MV-4-11 (cell line): ENCODE data around the gene DGKB.
"Not testable (repeated sequence)": the region's sequence is repeated elsewhere in the genome, so short reads cannot be mapped to it uniquely, and the experiment has no call there.

ENCODE experiments used
- DNase-seq: peaks from one replicate; lab custom pipeline; 2025; lab: John Stamatoyannopoulos, UW

The DGKB gene

GRCh38 chr7:14585232-14585631 lies 317.3 kb downstream of the DGKB start:
- DNase-seq: no peak

- no peak for DNase-seq
Observed at GRCh38 chr7:14583518-14583917, 319.0 kb downstream of the DGKB start.

GRCh38 chr7:14582010-14582409 lies 320.5 kb downstream of the DGKB start:
- no peak for DNase-seq

- DNase-seq: no peak
Observed at GRCh38 chr7:14579971-14580370, 322.6 kb downstream of the DGKB start.

- DNase-seq: no peak
Observed at GRCh38 chr7:14576578-14576977, 326.0 kb downstream of the DGKB start.

- DNase-seq: no peak
Observed at GRCh38 chr7:14570750-14571607, 331.6 kb downstream of the DGKB start.

GRCh38 chr7:14552060-14552459 lies 350.5 kb downstream of the DGKB start:
- no peak for DNase-seq

- DNase-seq: no peak
Observed at GRCh38 chr7:14551310-14551709, 351.2 kb downstream of the DGKB start.

- DNase-seq: no peak
Observed at GRCh38 chr7:14542624-14543023, 359.9 kb downstream of the DGKB start.

GRCh38 chr7:14521183-14521582 lies 381.4 kb downstream of the DGKB start:
- no peak for DNase-seq

- DNase-seq: no peak
Observed at GRCh38 chr7:14510268-14510667, 392.3 kb downstream of the DGKB start.

GRCh38 chr7:14507617-14508016 lies 394.9 kb downstream of the DGKB start:
- no peak for DNase-seq

GRCh38 chr7:14505906-14506305 lies 396.6 kb downstream of the DGKB start:
- DNase-seq: no peak

- no peak for DNase-seq
Observed at GRCh38 chr7:14504134-14504533, 398.4 kb downstream of the DGKB start.

- DNase-seq: no peak
Observed at GRCh38 chr7:14503623-14504022, 398.9 kb downstream of the DGKB start.

GRCh38 chr7:14501436-14501835 lies 401.1 kb downstream of the DGKB start:
- DNase-seq: no peak

- no peak for DNase-seq
Observed at GRCh38 chr7:14497390-14497789, 405.2 kb downstream of the DGKB start.

GRCh38 chr7:14495633-14496032 lies 406.9 kb downstream of the DGKB start:
- no peak for DNase-seq

- no peak for DNase-seq
Observed at GRCh38 chr7:14487701-14488395, 414.7 kb downstream of the DGKB start.

GRCh38 chr7:14483663-14484062 lies 418.9 kb downstream of the DGKB start:
- DNase-seq: no peak

- DNase-seq: no peak
Observed at GRCh38 chr7:14480281-14480680, 422.3 kb downstream of the DGKB start.

GRCh38 chr7:14478834-14479510 lies 423.6 kb downstream of the DGKB start:
- DNase-seq: no peak

- not testable (repeated sequence) for DNase-seq
Observed at GRCh38 chr7:14461716-14462115, 440.8 kb downstream of the DGKB start.
